Fibroblast of lung (primary cell): ENCODE results near the gene IL34.
"Not testable (repeated sequence)": the region's sequence is repeated elsewhere in the genome, so short reads cannot be mapped to it uniquely, and the experiment has no call there.

Experiments
- CTCF ChIP-seq, 2 donors: IDR thresholded peaks in 1 of 2; conservative IDR thresholded peaks in 1 of 2; 1 replicate in 1 of 2; 2 replicates in 1 of 2; pipeline ENCODE4 v1.5.1; 2011 to 2012; ENCODE audit warnings: low read length in 2 of 2, control low read depth in 1 of 2, inconsistent platforms in 1 of 2, low read depth in 1 of 2, mild to moderate bottlenecking in 1 of 2
- EZH2 ChIP-seq: IDR thresholded peaks from 2 replicates; pipeline ENCODE4 v1.5.1; 2012; ENCODE audit warnings: low read length, control low read depth, mild to moderate bottlenecking; ENCODE audit errors: missing control alignments

GRCh38 chr16:70633617-70634016, 12.7 kb upstream of the IL34 start:
- TF ChIP-seq CTCF (conservative IDR thresholded peaks at IDR 0.05 in 1 of 2, IDR thresholded peaks at IDR 0.05 in 1 of 2; ENCODE audit: low read depth in 1 of 2, low read length in 2 of 2); EZH2: not testable (repeated sequence)
